ENCODE data around the gene DLGAP1.

DNA sequence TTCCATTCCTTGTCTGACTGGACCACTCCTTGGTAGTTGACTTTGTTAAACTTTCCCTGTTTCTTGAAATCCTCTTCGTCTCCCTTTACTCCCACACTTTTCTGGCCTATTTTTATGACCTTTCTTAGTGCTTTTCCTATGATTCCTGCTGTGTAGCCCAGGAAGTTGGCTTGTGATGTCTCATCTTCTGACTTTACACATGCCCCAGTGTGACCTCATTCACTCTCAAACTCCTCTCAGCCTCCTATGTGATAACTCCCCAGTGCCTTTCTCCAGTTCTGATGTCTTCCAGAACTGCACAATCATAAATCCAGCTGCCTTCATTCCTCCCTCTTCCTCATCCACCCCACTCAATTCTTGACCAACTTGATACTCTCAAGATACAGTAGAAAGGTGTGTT, 597.6 kb downstream of the DLGAP1 start:
- TF ChIP-seq, protein P1, sequence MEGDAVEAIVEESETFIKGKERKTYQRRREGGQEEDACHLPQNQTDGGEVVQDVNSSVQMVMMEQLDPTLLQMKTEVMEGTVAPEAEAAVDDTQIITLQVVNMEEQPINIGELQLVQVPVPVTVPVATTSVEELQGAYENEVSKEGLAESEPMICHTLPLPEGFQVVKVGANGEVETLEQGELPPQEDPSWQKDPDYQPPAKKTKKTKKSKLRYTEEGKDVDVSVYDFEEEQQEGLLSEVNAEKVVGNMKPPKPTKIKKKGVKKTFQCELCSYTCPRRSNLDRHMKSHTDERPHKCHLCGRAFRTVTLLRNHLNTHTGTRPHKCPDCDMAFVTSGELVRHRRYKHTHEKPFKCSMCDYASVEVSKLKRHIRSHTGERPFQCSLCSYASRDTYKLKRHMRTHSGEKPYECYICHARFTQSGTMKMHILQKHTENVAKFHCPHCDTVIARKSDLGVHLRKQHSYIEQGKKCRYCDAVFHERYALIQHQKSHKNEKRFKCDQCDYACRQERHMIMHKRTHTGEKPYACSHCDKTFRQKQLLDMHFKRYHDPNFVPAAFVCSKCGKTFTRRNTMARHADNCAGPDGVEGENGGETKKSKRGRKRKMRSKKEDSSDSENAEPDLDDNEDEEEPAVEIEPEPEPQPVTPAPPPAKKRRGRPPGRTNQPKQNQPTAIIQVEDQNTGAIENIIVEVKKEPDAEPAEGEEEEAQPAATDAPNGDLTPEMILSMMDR (IDR thresholded peaks at IDR 0.05 in 2 of 3, conservative IDR thresholded peaks at IDR 0.05 in 1 of 3; ENCODE audit: borderline replicate concordance in 1 of 3, insufficient read depth in 1 of 3, low read depth in 2 of 3, low read length in 2 of 3), result no peak
- TF ChIP-seq ZNF274 (IDR thresholded peaks at IDR 0.05; ENCODE audit: low read depth, low read length) (no peak), POLR2AphosphoS5 (IDR thresholded peaks at IDR 0.05; ENCODE audit: low read depth, low read length) (no peak), SP1 (IDR thresholded peaks at IDR 0.05; ENCODE audit: low read depth) (no peak), REST (IDR thresholded peaks at IDR 0.05; ENCODE audit: low read depth) (no peak), MAX (IDR thresholded peaks at IDR 0.05) (no peak), POLR2A (IDR thresholded peaks at IDR 0.05; ENCODE audit: borderline replicate concordance, extremely low read depth, insufficient read depth, insufficient read length) (no peak)

Measured in HCT116 (cell line).